ENCODE measurements around the gene PVR. TPM values are rescaled to one million over a fixed set of nuclear protein-coding genes. Genes with fewer than 3 reads are reported as not detected.

Gene PVR
- total and polyA plus RNA-seq, 2 of the 4 experiments (the other 2 are of a cell fraction) = 106 to 122 TPM

DNA sequence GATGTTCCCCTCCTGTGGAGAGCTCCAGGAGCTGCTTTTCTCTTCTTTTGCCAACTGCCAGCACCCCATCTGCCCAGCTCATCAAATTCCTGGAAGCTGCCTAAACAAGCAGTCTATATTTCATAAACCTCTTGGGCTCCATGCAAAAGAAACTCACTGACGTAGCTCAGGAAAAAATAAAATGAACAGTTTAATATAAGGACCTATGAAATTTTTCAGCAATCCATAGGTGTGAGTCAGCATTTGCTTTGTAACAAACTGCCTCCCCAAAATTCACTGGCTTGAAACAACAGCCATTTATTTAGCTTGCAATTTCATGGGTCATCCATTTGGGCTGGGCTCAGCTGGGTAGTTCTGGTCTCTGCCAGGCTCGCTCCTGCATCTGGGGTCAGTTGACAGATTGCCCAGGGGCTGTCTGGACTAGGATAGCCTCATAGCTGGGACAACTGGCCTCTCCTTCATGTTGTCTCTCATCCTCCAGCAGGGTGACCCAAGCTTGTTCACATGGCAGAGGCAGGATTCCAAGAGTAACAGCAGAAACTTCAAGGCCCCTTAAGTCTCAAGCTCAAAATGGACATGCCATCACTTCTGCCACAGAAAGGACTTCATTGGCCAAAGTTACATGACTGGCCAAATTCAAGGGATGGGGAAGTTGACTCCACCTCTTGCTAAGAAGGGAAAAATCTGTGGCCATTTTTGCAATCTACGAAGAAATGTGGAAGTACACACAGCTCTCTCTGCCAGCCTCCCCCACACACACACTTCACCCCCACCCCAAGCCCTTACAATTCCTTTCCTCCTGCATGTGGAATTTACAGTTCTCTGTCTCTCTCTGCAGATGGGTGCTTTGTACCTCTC lies 7.9 kb upstream of the PVR start:
- DNase-seq = peak; percentile 63
- Histone ChIP-seq H3K4ac (ENCODE audit: low read depth, low read length) (peak overlapping the region; percentile 66), H4K8ac (ENCODE audit: low read depth in 2 of 2, low read length in 2 of 2) (peak overlapping the region in 1 of 2 experiments; percentile 56; a peak in 3 of 4 replicates), H3K18ac (ENCODE audit: low read depth, low read length) (peak overlapping the region; percentile 33; the same call in 1 of the 2 replicates), H3K36me3 (ENCODE audit: control insufficient read depth, insufficient read depth, low read length) (no peaks in the 10 kb centered on the region), H4K5ac (ENCODE audit: low read depth, low read length) (peak overlapping the region; percentile 4; the same call in 1 of the 2 replicates), H4K20me1 (ENCODE audit: insufficient read depth, low read length) (no peaks in the 10 kb centered on the region), H3K4me3 (ENCODE audit: insufficient read depth, low read depth, low read length) (no peak overlapping the region), H3K4me2 (ENCODE audit: low read depth, low read length) (no peak overlapping the region), H3K56ac (ENCODE audit: extremely low read depth, insufficient read depth, low read length) (peak overlapping the region; percentile 33), H3K9me3 (ENCODE audit: control insufficient read depth, insufficient read depth, low read length) (peaks cover 3% of the 10 kb centered on the region), H3K79me1 (ENCODE audit: low read depth in 1 of 2, low read length in 2 of 2) (peaks cover 0 to 10% of the 10 kb centered on the region in 2 experiments; a peak in 1 of 4 replicates), H3K9me1 (ENCODE audit: insufficient read depth, low read length) (peaks cover 8% of the 10 kb centered on the region), H2BK5ac (ENCODE audit: low read depth, low read length, poor library complexity, severe bottlenecking) (peak overlapping the region; percentile 21), H2AFZ (replicated peaks; ENCODE audit: low read length, poor library complexity) (peak overlapping the region; percentile 80), H2BK120ac (ENCODE audit: low read depth, low read length) (peak overlapping the region; percentile 86), H3K23ac (ENCODE audit: low read depth, low read length) (peak overlapping the region; percentile 85; the same call in 1 of the 2 replicates), H2BK15ac (ENCODE audit: low read depth, low read length) (peak overlapping the region; percentile 84; the same call in 2 of the 3 replicates), H3K27ac (ENCODE audit: insufficient read depth, low read length) (peak overlapping the region; percentile 30; the same call in 1 of the 2 replicates), H3K9ac (ENCODE audit: low read depth, low read length) (no peak overlapping the region), H3K4me1 (ENCODE audit: control insufficient read depth, insufficient read depth, low read length) (peaks cover 14% of the 10 kb centered on the region), H2BK20ac (ENCODE audit: low read depth, low read length) (peak overlapping the region; percentile 73), H4K91ac (ENCODE audit: insufficient read depth, low read depth, low read length) (peak overlapping the region; percentile 76), H2AK9ac (replicated peaks; ENCODE audit: low read depth, low read length, poor library complexity) (peak overlapping the region; percentile 53), H2AK5ac (ENCODE audit: low read depth, low read length) (peak overlapping the region; percentile 67; the same call in 1 of the 2 replicates), H3K14ac (replicated peaks; ENCODE audit: low read depth, low read length) (peak overlapping the region; percentile 76), H3K27me3 (ENCODE audit: control insufficient read depth, insufficient read depth, low read length) (no peaks in the 10 kb centered on the region)
- peak; percentile 72 for ATAC-seq (ENCODE audit: low read depth)
- in situ Hi-C loops (cut with MboI; ENCODE audit: low sequenced_read_pairs) = no loop called here
- 33% methylated on average over 1 of the region's 3 CpGs; no CpG with 5 or more reads in 1 of the 2 experiments for WGBS, 2 experiments (ENCODE audit: extremely low coverage in 2 of 2, insufficient read length in 1 of 2)
- CTCF ChIA-PET = interaction anchor here (0.6 to 0.7 kb wide), 2 partner anchors 10 to 65 kb away, joined by 4 read pairs; no protein-coding TSS in a partner anchor
- dilution Hi-C loops (cut with HindIII; ENCODE audit: low sequenced_read_pairs, unreplicated experiment) = no loop called here
- intact Hi-C loops (cut with micrococcal nuclease) = no loop called here
- no TSS peak for BruUV-seq (replicated peaks)
- no peak for TF ChIP-seq CHD1 (IDR thresholded peaks at IDR 0.05; ENCODE audit: low read depth, low read length)
- no peak for TF ChIP-seq MAZ (IDR thresholded peaks at IDR 0.05; ENCODE audit: borderline replicate concordance, low read depth, low read length)
- peak; percentile 50 for TF ChIP-seq NFE2L2 (IDR thresholded peaks at IDR 0.05; ENCODE audit: low read depth, low read length)
- POLR2A ChIA-PET (ENCODE audit: unreplicated experiment) = no interaction called here
